Fibroblast of skin of left biceps (primary cell): ENCODE results near the gene PIGL.
A peak's percentile ranks its signal among the peaks of the same experiment; 100 is the strongest.
"Not testable (repeated sequence)": the region's sequence is repeated elsewhere in the genome, so short reads cannot be mapped to it uniquely, and the experiment has no call there.

Source experiments
- DNase-seq, 2 experiments: peaks; one replicate each; pipeline ENCODE4 v3.0.0-alpha.2; 2013; ENCODE audit warnings: low read depth in 2 of 2

PIGL gene

DNA sequence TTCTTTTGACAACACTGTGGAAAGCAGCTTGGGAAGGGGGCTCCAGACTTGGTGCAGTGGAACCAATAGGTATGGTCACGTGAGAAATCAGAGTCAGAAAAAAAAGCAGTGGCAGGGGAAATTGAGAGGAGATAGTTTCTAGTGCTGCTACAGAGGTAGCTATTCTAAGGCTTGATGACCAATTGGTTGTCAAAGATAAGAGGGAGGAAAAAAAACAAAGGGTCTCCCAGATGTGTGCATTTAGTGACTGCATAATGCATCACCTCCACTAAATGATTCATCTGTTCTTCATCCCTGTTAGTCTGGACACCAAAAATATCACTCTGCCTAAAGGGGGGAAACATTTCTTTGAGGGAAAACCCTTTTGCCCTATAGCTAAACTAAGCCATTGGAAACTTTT is 56.5 kb downstream of the PIGL start:
- DNase-seq: no peak

GRCh38 chr17:16273929-16274339 is 56.9 kb downstream of the PIGL start:
- DNase-seq: no peak

GRCh38 chr17:16275024-16275423 is 58.0 kb downstream of the PIGL start:
- no peak for DNase-seq

DNA sequence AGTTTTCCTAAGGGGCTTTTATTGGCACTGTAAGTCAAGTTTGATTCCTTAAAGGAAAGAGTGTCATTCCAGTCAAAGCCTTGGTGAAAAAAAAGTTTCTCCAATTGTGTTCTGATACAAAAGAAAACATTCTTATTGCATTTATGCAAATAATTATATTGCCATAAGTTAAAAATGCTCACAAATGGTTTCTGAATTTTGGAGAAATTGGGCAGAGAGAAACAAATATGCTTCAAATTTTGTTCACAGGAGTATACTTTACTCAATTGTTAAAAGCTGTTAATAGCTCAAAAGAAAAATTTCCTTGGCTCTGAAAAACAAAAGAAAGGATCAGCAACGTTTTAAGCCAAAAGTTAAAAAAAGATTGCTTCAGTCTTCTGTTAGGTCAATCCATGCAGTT is 60.2 kb downstream of the PIGL start:
- no peak for DNase-seq

DNA sequence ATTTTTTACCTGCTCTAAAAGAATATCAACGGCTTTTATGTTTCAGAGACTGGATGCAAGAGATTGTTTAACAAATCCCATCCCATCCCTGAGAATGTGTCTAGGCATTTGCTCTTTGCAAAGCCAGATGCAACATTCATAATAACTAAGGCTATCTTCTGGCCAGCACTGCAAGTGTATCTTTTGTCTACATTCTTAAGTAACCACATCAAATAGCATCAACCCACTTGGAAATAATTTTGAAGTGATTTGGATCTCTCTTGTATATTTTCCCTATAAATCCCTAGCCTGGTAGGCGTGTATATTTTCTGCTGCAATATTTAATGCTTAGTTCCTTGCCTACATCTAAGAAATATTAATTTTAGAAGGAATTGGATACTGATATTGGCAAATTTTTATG is 64.3 kb downstream of the PIGL start:
- peak; percentile 57 to 64 for DNase-seq

DNA sequence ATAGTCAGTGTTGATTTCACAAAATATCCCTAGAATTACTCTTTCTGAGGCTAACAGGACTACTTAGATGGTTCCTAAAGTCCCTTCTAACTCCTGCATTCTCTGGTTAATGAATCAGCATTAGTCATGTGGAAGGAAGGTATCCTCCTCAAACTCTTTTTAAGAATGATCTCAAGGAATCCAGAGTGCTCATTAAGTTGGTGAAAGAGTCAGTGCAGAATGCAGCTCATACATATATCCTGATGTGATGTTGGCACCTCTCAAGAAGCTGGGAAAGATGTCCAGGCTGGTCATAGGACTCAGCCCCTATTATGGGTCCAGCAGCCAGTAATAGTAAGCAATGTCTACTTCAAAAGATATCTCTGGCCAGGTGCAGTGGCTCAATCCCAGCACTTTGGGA is 65.5 kb downstream of the PIGL start:
- DNase-seq: peak; percentile 62 to 63

GRCh38 chr17:16283705-16284104 is 66.7 kb downstream of the PIGL start:
- DNase-seq: no peak

- DNase-seq: no peak
Observed at GRCh38 chr17:16285646-16286008, 68.6 kb downstream of the PIGL start.

- DNase-seq: peak; percentile 92
Observed at GRCh38 chr17:16286009-16286946, 69.3 kb downstream of the PIGL start.

DNA sequence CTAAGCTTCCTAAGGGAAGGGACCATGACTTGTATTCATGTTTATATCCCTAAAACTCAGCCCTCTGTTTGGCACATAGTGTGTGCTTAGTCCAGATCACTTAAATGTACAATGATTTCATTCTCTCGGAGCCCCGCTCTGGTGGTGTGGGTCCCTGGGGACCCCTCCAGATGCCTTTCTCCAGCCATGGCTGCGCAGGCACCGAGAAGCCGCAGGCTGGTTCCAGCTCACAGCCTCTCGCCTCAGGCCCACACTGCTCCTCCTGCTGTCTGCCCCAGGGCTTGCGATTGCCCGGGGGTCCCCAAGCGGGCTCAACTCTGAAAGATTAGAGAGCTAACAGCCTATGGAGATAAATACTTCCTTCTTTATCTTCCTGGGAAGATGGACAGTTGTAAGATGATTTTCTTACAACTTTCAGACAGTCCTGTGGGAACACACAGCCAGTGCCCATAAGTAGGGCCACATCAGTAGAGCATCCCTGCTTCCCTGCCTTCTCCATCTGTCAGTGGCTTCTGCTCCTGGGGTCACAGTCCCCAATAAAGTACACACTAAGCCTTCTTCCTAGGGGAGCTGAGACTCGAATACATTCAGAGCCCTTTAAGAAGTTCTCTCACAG is 70.0 kb downstream of the PIGL start:
- DNase-seq: no peak

GRCh38 chr17:16287563-16288027 is 70.6 kb downstream of the PIGL start:
- DNase-seq: peak; percentile 53 to 62

DNA sequence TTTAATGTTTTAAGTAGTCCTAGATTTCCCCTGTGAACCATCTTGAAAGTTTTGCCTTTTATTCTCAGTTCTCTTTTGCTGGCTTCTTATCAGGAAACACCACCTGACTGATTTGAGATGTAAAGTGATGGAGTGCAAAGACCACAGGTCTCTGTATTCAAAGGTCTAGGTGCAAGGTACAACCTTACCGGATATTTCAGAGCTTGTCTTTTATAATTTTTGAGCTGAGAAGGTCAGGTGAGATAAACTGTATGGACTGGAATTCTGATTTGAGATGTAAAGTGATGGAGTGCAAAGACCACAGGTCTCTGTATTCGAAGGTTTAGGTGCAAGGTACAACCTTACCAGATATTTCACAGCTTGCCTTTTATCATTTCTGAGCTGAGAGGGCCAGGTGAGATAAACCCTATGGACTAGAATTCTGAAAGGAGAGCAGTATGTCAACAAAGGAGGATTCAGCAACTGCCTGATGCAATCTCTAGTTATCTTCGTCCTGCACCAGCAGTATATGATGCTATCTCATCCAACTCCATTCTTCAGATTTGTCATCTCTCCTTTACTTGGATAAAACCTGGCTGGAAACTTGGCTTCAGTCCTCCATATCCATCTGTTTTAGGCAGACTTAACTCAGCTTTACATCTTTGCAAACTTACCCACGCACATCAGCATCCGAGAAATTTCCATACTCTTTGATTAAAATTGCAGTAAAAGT is 72.0 kb downstream of the PIGL start:
- DNase-seq: peak in 1 of 2 experiments; percentile 17

GRCh38 chr17:16293931-16294330 is 76.9 kb downstream of the PIGL start:
- DNase-seq: no peak

DNA sequence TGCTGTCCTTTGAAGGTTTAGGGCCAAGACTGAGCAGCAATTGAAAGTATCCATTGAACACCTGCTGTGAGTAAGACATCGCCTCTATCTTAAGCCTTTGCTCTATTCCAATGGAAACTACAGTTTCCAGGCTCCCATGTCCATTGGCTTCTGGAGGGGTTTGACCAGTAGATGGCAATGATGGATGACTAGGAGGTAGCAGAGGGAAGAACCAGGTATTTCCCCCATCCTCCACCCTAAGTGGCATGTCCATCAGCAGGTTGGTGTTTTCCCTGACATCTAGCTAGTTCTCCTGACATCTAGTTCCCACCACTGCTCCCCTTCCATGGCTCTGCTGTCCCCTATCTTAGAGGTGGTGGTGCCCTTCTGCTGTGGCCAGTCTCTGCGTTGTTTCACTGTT is 77.5 kb downstream of the PIGL start:
- DNase-seq: no peak

DNA sequence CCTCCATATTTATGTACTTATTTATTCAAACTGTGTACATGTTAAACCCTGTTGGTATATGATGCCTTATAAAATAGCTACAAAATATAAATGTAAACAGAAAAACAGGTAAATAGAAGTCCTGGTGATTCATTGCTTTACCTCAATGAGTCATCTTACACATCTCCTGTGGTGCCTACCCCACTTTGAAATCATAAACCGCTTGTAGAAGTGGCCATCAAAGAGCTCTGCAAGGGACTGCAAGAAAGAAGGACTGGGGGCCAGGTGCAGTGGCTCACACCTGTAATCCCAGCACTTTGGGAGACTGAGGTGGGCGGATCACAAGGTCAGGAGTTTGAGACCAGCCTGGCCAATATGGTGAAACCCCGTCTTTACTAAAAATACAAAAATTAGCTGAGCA is 79.1 kb downstream of the PIGL start:
- DNase-seq: not testable (repeated sequence)

DNA sequence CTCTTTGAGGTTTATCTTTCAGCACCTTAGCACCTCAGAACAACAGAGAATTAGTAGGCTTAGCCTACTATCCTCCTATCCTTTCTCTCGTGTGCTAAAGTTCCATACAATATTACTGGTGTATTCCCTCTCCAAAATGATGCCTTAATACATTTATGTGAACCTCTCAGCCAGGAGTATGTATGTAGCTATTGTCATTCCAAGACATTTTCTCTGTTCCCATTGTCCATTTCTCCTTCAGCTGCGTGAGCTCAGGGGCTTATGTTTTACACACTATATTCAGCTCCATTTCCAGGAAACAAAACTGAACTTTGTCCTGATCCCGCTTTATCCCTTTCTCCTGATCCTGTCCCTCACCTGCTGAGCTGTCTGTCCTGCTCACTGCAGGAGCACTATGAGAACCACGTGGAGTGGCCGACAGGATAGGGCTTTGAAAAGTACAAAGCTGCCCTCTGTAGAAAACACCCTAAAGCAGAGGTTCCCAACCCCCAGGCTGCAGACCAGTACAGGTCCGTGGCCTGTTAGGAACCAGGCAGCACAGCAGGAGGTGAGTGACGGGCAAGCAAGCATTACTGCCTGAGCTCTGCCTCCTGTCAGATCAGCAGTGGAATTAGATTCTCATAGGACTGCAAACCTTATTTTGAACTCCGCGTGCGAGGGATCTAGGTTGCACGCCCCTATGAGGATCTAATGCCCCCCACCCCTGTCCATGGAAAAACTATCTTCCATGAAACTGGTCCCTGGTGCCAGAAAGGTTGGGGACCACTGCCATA is 80.5 kb downstream of the PIGL start:
- no peak for DNase-seq

DNA sequence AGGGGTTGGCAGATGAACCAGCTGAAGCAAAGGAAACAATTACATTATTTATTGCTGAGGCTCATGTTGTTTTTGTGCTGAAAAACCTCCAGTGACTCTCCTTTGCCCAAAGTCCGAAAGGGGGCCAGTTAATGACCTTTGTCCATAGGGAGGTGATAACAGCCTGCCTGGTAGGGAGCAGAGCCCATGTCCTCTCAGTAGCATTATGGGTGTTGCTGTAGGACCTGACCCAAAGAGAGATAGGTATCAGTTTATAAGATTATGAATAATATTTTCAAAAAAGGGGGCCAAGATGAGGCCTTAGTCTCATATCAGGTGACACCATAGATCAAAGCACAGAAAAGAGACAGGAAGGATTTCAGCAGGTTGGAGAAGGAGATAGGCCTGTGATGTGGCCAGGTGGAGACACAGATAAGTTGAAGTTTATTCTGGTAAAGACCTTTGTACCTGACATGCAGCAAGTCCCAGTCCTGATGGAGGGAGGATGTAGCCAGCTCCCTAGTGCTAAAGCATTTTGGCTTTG is 81.2 kb downstream of the PIGL start:
- DNase-seq: no peak

DNA sequence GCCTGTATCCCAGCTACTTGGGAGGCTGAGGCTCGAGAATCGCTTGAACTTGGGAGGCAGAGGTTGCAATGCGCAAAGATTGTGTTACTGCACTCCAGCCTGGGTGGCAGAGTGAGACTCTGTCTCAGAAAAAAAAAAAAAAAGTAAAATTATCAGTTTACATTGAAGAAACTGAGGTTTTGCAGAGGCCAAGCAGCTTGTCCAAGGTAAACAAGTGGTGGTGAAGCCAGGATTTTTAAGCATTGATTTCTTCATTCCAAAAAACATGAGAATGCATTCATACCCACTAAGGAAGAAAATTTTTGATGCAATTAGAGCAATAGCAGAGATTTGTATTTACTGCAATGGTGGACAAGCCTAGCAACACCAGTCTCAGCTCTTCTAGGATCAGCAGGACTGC is 83.5 kb downstream of the PIGL start:
- no peak for DNase-seq

DNA sequence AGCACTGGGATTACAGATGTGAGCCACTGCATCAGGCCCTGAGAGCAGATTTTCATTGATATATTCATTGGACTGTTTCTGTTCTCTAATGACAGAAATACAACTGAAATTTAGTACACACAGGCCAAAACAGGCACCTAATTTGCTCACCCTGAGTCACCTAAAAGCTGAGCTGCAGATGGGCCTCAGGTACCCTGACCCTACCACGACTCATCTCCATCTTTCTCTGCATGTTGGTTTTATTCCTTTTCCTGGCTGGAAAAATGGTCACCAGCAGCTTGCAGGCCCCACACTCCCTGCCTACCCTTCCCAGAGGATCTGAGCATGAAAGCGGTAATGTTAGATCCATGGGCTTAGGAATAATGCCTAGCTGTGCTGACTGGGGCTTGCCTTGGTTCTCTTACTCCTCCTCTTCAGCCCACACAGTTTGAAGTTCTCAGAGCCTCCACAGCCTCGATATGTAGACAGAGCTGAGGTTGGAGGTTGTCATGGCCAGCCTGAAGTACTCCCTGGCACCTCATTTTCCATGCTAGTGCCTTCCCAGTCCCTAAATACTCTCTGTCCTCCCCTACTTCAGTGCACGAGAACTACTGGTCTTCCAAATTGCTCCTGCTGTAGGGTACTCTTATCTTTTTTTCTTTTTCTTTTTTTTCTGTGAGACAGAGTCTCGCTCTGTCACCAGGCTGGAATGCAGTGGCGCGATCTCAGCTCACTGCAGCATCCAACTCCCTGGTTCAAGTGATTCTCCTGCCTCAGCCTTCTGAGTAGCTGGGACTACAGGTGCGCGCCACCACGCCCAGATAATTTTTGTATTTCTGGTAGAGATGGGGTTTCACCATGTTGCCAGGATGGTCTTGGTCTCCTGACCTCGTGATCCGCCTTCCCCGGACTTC is 85.2 kb downstream of the PIGL start:
- no peak for DNase-seq

GRCh38 chr17:16302856-16303255 is 85.8 kb downstream of the PIGL start:
- DNase-seq: no peak
